Stimulated activated CD8-positive, alpha-beta memory T cell treated with anti-CD3 and anti-CD28 coated beads, Interleukin-7, amount 100 ng/mL, for 4 hours (primary cell): ENCODE results near the gene EXOC1.
A peak's percentile ranks its signal among the peaks of the same experiment; 100 is the strongest.

Experiments
- DNase-seq, 2 donors: peaks; one replicate each; pipeline ENCODE4 v3.0.0-alpha.2; 2020; ENCODE audit warnings: low read depth in 2 of 2

Gene EXOC1

GRCh38 chr4:55948726-55949481 is 95.5 kb downstream of the EXOC1 start, which contains the start of gene CEP135:
Gene CEP135 (plus strand): TSS chr4:55948945. CDS start chr4:55952131, 3,186 bp downstream.
- peak; percentile 73 to 91 for DNase-seq

- no peak for DNase-seq
Measured at GRCh38 chr4:55949482-55949802, 96.0 kb downstream of the EXOC1 start.

GRCh38 chr4:55951191-55951922 is 97.9 kb downstream of the EXOC1 start:
- no peak for DNase-seq
